ENCODE results near the gene IP6K1. TPM values are rescaled to one million over a fixed set of nuclear protein-coding genes. Genes with fewer than 3 reads are reported as not detected.

The IP6K1 gene
- total RNA-seq, 1 experiment from 2014 or later, result 32.2 TPM

DNA sequence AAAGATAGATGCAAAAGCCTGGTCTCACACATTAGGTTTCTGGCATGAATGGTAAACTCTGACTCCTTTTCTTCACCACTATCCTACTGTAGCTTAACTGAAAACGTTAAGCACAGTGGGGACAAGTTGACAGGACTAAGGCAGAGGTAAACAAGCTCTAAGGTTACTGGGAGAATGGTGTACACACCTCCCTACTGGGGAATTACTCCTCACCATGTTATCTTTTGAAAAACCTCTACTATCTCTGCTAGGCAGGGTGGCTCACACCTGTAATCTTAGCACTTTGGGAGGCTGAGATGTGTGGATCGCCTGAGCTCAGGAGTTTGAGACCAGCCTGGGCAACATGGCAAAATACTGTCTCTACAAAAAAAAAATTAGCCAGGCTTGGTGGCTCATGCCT is 29.1 kb downstream of the IP6K1 start:
- TF ChIP-seq MYBL2 (CRISPR knock-in tag; IDR thresholded peaks at IDR 0.05) (no peak), EMX1 (CRISPR knock-in tag; IDR thresholded peaks at IDR 0.05) (no peak), ZNF671 (CRISPR knock-in tag; IDR thresholded peaks at IDR 0.05) (no peak), ARID4B (CRISPR knock-in tag; IDR thresholded peaks at IDR 0.05; ENCODE audit: borderline replicate concordance) (no peak), CREM (CRISPR knock-in tag; IDR thresholded peaks at IDR 0.05) (no peak)
- TF ChIP-seq, protein P1, sequence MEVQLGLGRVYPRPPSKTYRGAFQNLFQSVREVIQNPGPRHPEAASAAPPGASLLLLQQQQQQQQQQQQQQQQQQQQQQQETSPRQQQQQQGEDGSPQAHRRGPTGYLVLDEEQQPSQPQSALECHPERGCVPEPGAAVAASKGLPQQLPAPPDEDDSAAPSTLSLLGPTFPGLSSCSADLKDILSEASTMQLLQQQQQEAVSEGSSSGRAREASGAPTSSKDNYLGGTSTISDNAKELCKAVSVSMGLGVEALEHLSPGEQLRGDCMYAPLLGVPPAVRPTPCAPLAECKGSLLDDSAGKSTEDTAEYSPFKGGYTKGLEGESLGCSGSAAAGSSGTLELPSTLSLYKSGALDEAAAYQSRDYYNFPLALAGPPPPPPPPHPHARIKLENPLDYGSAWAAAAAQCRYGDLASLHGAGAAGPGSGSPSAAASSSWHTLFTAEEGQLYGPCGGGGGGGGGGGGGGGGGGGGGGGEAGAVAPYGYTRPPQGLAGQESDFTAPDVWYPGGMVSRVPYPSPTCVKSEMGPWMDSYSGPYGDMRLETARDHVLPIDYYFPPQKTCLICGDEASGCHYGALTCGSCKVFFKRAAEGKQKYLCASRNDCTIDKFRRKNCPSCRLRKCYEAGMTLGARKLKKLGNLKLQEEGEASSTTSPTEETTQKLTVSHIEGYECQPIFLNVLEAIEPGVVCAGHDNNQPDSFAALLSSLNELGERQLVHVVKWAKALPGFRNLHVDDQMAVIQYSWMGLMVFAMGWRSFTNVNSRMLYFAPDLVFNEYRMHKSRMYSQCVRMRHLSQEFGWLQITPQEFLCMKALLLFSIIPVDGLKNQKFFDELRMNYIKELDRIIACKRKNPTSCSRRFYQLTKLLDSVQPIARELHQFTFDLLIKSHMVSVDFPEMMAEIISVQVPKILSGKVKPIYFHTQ (CRISPR knock-in tag; IDR thresholded peaks at IDR 0.05), result no peak
- TF ChIP-seq, protein P2, sequence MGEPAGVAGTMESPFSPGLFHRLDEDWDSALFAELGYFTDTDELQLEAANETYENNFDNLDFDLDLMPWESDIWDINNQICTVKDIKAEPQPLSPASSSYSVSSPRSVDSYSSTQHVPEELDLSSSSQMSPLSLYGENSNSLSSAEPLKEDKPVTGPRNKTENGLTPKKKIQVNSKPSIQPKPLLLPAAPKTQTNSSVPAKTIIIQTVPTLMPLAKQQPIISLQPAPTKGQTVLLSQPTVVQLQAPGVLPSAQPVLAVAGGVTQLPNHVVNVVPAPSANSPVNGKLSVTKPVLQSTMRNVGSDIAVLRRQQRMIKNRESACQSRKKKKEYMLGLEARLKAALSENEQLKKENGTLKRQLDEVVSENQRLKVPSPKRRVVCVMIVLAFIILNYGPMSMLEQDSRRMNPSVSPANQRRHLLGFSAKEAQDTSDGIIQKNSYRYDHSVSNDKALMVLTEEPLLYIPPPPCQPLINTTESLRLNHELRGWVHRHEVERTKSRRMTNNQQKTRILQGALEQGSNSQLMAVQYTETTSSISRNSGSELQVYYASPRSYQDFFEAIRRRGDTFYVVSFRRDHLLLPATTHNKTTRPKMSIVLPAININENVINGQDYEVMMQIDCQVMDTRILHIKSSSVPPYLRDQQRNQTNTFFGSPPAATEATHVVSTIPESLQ (CRISPR knock-in tag; IDR thresholded peaks at IDR 0.05), result no peak
- TF ChIP-seq, protein P3, sequence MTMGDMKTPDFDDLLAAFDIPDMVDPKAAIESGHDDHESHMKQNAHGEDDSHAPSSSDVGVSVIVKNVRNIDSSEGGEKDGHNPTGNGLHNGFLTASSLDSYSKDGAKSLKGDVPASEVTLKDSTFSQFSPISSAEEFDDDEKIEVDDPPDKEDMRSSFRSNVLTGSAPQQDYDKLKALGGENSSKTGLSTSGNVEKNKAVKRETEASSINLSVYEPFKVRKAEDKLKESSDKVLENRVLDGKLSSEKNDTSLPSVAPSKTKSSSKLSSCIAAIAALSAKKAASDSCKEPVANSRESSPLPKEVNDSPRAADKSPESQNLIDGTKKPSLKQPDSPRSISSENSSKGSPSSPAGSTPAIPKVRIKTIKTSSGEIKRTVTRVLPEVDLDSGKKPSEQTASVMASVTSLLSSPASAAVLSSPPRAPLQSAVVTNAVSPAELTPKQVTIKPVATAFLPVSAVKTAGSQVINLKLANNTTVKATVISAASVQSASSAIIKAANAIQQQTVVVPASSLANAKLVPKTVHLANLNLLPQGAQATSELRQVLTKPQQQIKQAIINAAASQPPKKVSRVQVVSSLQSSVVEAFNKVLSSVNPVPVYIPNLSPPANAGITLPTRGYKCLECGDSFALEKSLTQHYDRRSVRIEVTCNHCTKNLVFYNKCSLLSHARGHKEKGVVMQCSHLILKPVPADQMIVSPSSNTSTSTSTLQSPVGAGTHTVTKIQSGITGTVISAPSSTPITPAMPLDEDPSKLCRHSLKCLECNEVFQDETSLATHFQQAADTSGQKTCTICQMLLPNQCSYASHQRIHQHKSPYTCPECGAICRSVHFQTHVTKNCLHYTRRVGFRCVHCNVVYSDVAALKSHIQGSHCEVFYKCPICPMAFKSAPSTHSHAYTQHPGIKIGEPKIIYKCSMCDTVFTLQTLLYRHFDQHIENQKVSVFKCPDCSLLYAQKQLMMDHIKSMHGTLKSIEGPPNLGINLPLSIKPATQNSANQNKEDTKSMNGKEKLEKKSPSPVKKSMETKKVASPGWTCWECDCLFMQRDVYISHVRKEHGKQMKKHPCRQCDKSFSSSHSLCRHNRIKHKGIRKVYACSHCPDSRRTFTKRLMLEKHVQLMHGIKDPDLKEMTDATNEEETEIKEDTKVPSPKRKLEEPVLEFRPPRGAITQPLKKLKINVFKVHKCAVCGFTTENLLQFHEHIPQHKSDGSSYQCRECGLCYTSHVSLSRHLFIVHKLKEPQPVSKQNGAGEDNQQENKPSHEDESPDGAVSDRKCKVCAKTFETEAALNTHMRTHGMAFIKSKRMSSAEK (CRISPR knock-in tag; IDR thresholded peaks at IDR 0.05; ENCODE audit: borderline replicate concordance), result no peak

GRCh38 chr3:49756036-49756435 is 30.3 kb downstream of the IP6K1 start:
- Mint-ChIP-seq H3K27ac (peak overlapping the region; percentile 28; the same call in 1 of the 2 replicates), H3K4me3 (no peak overlapping the region), H3K27me3 (ENCODE audit: low read depth) (no peaks in the 10 kb centered on the region), H3K36me3 (no peaks in the 10 kb centered on the region; the same call in 1 of the 2 replicates), H3K4me1 (peaks cover 5% of the 10 kb centered on the region), H3K9me3 (no peaks in the 10 kb centered on the region)
- DNase-seq (ENCODE audit: low spot score) (no peak), ATAC-seq (no peak)
- CTCF ChIA-PET, result interaction anchor here (0.9 to 1.0 kb wide), 2 partner anchors 36 to 55 kb away, joined by 3 to 5 read pairs; partner anchors contain the start of gene AMIGO3
- POLR2A ChIA-PET, result interaction anchor here (0.7 kb wide), 1 partner anchor 227 kb away, joined by 4 read pairs; no protein-coding TSS in a partner anchor
- TF ChIP-seq ZNF138 (CRISPR knock-in tag; conservative IDR thresholded peaks at IDR 0.05), result no peak
- TF ChIP-seq E2F1 (CRISPR knock-in tag; IDR thresholded peaks at IDR 0.05), result no peak
- TF ChIP-seq RORB (CRISPR knock-in tag; IDR thresholded peaks at IDR 0.05), result no peak
- no peak for TF ChIP-seq ZMAT4 (CRISPR knock-in tag; IDR thresholded peaks at IDR 0.05)
- TF ChIP-seq, protein P3 (CRISPR knock-in tag; IDR thresholded peaks at IDR 0.05; ENCODE audit: borderline replicate concordance), result no peak
- TF ChIP-seq TEAD4 (CRISPR knock-in tag; IDR thresholded peaks at IDR 0.05), result no peak
- TF ChIP-seq ZBTB21 (CRISPR knock-in tag; IDR thresholded peaks at IDR 0.05; ENCODE audit: borderline replicate concordance), result no peak

More for the DNA sequence above, 29.1 kb downstream of the IP6K1 start:
- Mint-ChIP-seq H3K4me1 (peaks cover 5% of the 10 kb centered on the region), H3K27ac (no peak overlapping the region), H3K27me3 (ENCODE audit: low read depth) (no peaks in the 10 kb centered on the region), H3K4me3 (no peak overlapping the region), H3K36me3 (no peaks in the 10 kb centered on the region; the same call in 1 of the 2 replicates), H3K9me3 (no peaks in the 10 kb centered on the region)
- ChIA-PET CTCF (interaction anchor here (1.2 to 1.6 kb wide), 3 partner anchors 56 to 172 kb away, joined by 3 to 5 read pairs (median 5); partner anchors contain the start of gene MON1A), POLR2A (no interaction called here)
- DNase-seq (ENCODE audit: low spot score) (no peak), ATAC-seq (no peak)
